Measurements from ENCODE around the gene INSR. TPM values are rescaled to one million over a fixed set of nuclear protein-coding genes. Genes with fewer than 3 reads are reported as not detected.
"Not testable (repeated sequence)": the region's sequence is repeated elsewhere in the genome, so short reads cannot be mapped to it uniquely, and the experiment has no call there.

Gene INSR
- total RNA-seq, 1 donor from 2014 or later = 32.5 TPM

GRCh38 chr19:7159105-7159933 is 134.9 kb downstream of the INSR start:
- H3K27ac Mint-ChIP-seq (ENCODE audit: unreplicated experiment) = peak overlapping the region; percentile 95
- TF ChIP-seq, protein P1, sequence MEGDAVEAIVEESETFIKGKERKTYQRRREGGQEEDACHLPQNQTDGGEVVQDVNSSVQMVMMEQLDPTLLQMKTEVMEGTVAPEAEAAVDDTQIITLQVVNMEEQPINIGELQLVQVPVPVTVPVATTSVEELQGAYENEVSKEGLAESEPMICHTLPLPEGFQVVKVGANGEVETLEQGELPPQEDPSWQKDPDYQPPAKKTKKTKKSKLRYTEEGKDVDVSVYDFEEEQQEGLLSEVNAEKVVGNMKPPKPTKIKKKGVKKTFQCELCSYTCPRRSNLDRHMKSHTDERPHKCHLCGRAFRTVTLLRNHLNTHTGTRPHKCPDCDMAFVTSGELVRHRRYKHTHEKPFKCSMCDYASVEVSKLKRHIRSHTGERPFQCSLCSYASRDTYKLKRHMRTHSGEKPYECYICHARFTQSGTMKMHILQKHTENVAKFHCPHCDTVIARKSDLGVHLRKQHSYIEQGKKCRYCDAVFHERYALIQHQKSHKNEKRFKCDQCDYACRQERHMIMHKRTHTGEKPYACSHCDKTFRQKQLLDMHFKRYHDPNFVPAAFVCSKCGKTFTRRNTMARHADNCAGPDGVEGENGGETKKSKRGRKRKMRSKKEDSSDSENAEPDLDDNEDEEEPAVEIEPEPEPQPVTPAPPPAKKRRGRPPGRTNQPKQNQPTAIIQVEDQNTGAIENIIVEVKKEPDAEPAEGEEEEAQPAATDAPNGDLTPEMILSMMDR (IDR thresholded peaks at IDR 0.05) = no peak

GRCh38 chr19:7153022-7153421 is 141.2 kb downstream of the INSR start:
- H3K27me3 Mint-ChIP-seq (ENCODE audit: low read depth) = no peaks in the 10 kb centered on the region
- H3K4me3 Mint-ChIP-seq (ENCODE audit: unreplicated experiment) = no peak overlapping the region
- H3K9me3 Mint-ChIP-seq (ENCODE audit: low read depth) = no peaks in the 10 kb centered on the region
- TF ChIP-seq, protein P1 (IDR thresholded peaks at IDR 0.05) = no peak
- peaks cover 7% of the 10 kb centered on the region for H3K36me3 Mint-ChIP-seq (ENCODE audit: low read depth)
- DNase-seq (ENCODE audit: low spot score) = no peak
- peaks cover 5% of the 10 kb centered on the region for H3K4me1 Mint-ChIP-seq (ENCODE audit: low read depth)
- no peak overlapping the region for H3K27ac Mint-ChIP-seq (ENCODE audit: unreplicated experiment)

More at GRCh38 chr19:7159105-7159933, 134.9 kb downstream of the INSR start:
- no peaks in the 10 kb centered on the region for H3K27me3 Mint-ChIP-seq (ENCODE audit: low read depth)
- H3K9me3 Mint-ChIP-seq (ENCODE audit: low read depth) = no peaks in the 10 kb centered on the region
- H3K4me1 Mint-ChIP-seq (ENCODE audit: low read depth) = peaks cover 23% of the 10 kb centered on the region
- DNase-seq (ENCODE audit: low spot score) = peak; percentile 38
- peaks cover 15% of the 10 kb centered on the region for H3K36me3 Mint-ChIP-seq (ENCODE audit: low read depth)
- no peak overlapping the region for H3K4me3 Mint-ChIP-seq (ENCODE audit: unreplicated experiment)

- no peak overlapping the region for H3K27ac Mint-ChIP-seq (ENCODE audit: unreplicated experiment)
- H3K27me3 Mint-ChIP-seq (ENCODE audit: low read depth) = no peaks in the 10 kb centered on the region
- H3K4me3 Mint-ChIP-seq (ENCODE audit: unreplicated experiment) = no peak overlapping the region
- TF ChIP-seq, protein P1 (IDR thresholded peaks at IDR 0.05) = no peak
- peak; percentile 48 for DNase-seq (ENCODE audit: low spot score)
- peaks cover 3% of the 10 kb centered on the region for H3K4me1 Mint-ChIP-seq (ENCODE audit: low read depth)
- H3K9me3 Mint-ChIP-seq (ENCODE audit: low read depth) = no peaks in the 10 kb centered on the region
- H3K36me3 Mint-ChIP-seq (ENCODE audit: low read depth) = peaks cover 7% of the 10 kb centered on the region
These were observed 141.6 kb downstream of the INSR start for GRCh38 chr19:7152568-7152967.

- peaks cover 7% of the 10 kb centered on the region for H3K36me3 Mint-ChIP-seq (ENCODE audit: low read depth)
- H3K9me3 Mint-ChIP-seq (ENCODE audit: low read depth) = peaks cover 9% of the 10 kb centered on the region
- no peaks in the 10 kb centered on the region for H3K27me3 Mint-ChIP-seq (ENCODE audit: low read depth)
- TF ChIP-seq, protein P1 (IDR thresholded peaks at IDR 0.05) = no peak
- H3K27ac Mint-ChIP-seq (ENCODE audit: unreplicated experiment) = no peak overlapping the region
- DNase-seq (ENCODE audit: low spot score) = peak; percentile 67
- H3K4me1 Mint-ChIP-seq (ENCODE audit: low read depth) = no peaks in the 10 kb centered on the region
- no peak overlapping the region for H3K4me3 Mint-ChIP-seq (ENCODE audit: unreplicated experiment)
These were observed 144.1 kb downstream of the INSR start for GRCh38 chr19:7149956-7150705.

DNA sequence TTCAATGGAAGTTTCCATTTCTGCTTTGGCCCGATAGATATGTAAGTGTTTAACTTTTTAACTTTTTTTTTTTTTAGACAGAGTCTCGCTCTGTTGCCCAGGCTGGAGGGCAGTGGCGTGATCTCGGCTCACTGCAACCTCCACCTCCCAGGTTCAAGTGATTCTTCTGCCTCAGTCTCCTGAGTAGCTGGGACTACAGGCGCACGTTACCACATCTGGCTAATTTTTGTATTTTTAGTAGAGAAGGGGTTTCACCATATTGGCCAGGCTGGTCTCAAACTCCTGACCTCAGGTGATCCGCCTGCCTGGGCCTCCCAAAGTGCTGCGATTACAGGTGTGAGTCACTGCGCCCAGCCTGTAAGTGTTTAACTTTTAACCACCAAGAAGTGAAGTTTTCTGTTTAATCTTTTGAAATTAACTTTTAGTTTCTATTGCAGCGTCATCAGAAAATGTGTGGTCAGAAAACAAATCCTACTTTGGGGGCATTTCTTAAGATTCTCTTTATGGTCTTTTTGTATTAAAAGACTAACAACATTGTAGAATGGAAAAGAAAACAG is 147.0 kb downstream of the INSR start:
- H3K36me3 Mint-ChIP-seq (ENCODE audit: low read depth); H3K27ac Mint-ChIP-seq (ENCODE audit: unreplicated experiment); H3K4me1 Mint-ChIP-seq (ENCODE audit: low read depth); DNase-seq (ENCODE audit: low spot score); H3K4me3 Mint-ChIP-seq (ENCODE audit: unreplicated experiment); H3K27me3 Mint-ChIP-seq (ENCODE audit: low read depth); H3K9me3 Mint-ChIP-seq (ENCODE audit: low read depth): not testable (repeated sequence)

DNA sequence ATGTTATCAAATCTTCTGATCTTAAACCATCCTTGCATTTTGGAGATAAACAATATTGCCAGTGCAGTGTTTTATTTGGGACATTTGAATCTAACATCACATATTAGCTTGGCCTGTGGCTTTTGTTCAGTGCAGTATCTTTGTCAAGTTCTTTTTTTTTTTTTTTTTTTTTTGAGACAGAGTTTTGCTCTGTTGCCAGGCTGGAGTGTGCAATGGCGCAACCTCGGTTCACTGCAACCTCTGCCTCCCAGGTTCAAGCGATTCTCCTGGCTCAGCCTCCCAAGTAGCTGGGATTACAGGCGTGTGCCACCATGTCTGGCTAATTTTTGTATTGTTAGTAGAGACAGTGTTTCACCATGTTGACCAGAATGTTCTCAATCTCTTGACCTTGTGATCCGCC is 148.1 kb downstream of the INSR start:
- H3K36me3 Mint-ChIP-seq (ENCODE audit: low read depth) = peaks cover 16% of the 10 kb centered on the region
- not testable (repeated sequence) for H3K4me3 Mint-ChIP-seq (ENCODE audit: unreplicated experiment); H3K27me3 Mint-ChIP-seq (ENCODE audit: low read depth); H3K9me3 Mint-ChIP-seq (ENCODE audit: low read depth); H3K4me1 Mint-ChIP-seq (ENCODE audit: low read depth); H3K27ac Mint-ChIP-seq (ENCODE audit: unreplicated experiment)
- DNase-seq (ENCODE audit: low spot score) = peak; percentile 10
